Measurements from ENCODE around the gene KCNQ5.

KCNQ5 gene

GRCh38 chr6:72669324-72669723, 47.5 kb downstream of the KCNQ5 start:
- H3K9me3 ChIP-seq (ENCODE audit: control insufficient read depth, low read length): no peaks in the 10 kb centered on the region
- TF ChIP-seq CTCF (IDR thresholded peaks at IDR 0.05): no peak
- H2AFZ ChIP-seq: no peak overlapping the region
- H3K4me2 ChIP-seq (ENCODE audit: low read length): no peak overlapping the region
- no peak overlapping the region for H3K4me3 ChIP-seq (ENCODE audit: low read depth, low read length)
- H3K36me3 ChIP-seq (ENCODE audit: control insufficient read depth, insufficient read depth, low read length): no peaks in the 10 kb centered on the region
- H3K9ac ChIP-seq: no peak overlapping the region
- H3K79me2 ChIP-seq: no peaks in the 10 kb centered on the region
- H3K27ac ChIP-seq: no peak overlapping the region
- no peaks in the 10 kb centered on the region for H3K27me3 ChIP-seq (ENCODE audit: control insufficient read depth, insufficient read depth, low read length)
- no peaks in the 10 kb centered on the region for H3K4me1 ChIP-seq

- Histone ChIP-seq H3K27me3 (ENCODE audit: control insufficient read depth, insufficient read depth, low read length) (no peaks in the 10 kb centered on the region), H3K4me2 (ENCODE audit: low read length) (no peak overlapping the region), H3K9me3 (ENCODE audit: control insufficient read depth, low read length) (no peaks in the 10 kb centered on the region), H2AFZ (no peak overlapping the region), H3K4me3 (ENCODE audit: low read depth, low read length) (no peak overlapping the region), H3K36me3 (ENCODE audit: control insufficient read depth, insufficient read depth, low read length) (no peaks in the 10 kb centered on the region), H3K27ac (no peak overlapping the region), H3K79me2 (no peaks in the 10 kb centered on the region), H3K4me1 (no peaks in the 10 kb centered on the region), H3K9ac (no peak overlapping the region)
- no peak for TF ChIP-seq CTCF (IDR thresholded peaks at IDR 0.05)
Measured at GRCh38 chr6:72672906-72673305, 51.0 kb downstream of the KCNQ5 start.

GRCh38 chr6:72674842-72675241, 53.0 kb downstream of the KCNQ5 start:
- Histone ChIP-seq H3K36me3 (ENCODE audit: control insufficient read depth, insufficient read depth, low read length) (no peaks in the 10 kb centered on the region), H3K4me3 (ENCODE audit: low read depth, low read length) (no peak overlapping the region), H2AFZ (peak overlapping the region; percentile 0), H3K27me3 (ENCODE audit: control insufficient read depth, insufficient read depth, low read length) (no peaks in the 10 kb centered on the region), H3K4me1 (no peaks in the 10 kb centered on the region), H3K79me2 (no peaks in the 10 kb centered on the region), H3K9ac (no peak overlapping the region), H3K4me2 (ENCODE audit: low read length) (no peak overlapping the region), H3K9me3 (ENCODE audit: control insufficient read depth, low read length) (no peaks in the 10 kb centered on the region), H3K27ac (no peak overlapping the region)
- TF ChIP-seq CTCF (IDR thresholded peaks at IDR 0.05): no peak

GRCh38 chr6:72675396-72675795, 53.5 kb downstream of the KCNQ5 start:
- Histone ChIP-seq H2AFZ (no peak overlapping the region), H3K9ac (no peak overlapping the region), H3K4me1 (no peaks in the 10 kb centered on the region), H3K79me2 (no peaks in the 10 kb centered on the region), H3K4me3 (ENCODE audit: low read depth, low read length) (no peak overlapping the region), H3K36me3 (ENCODE audit: control insufficient read depth, insufficient read depth, low read length) (no peaks in the 10 kb centered on the region), H3K9me3 (ENCODE audit: control insufficient read depth, low read length) (no peaks in the 10 kb centered on the region), H3K4me2 (ENCODE audit: low read length) (no peak overlapping the region), H3K27me3 (ENCODE audit: control insufficient read depth, insufficient read depth, low read length) (no peaks in the 10 kb centered on the region), H3K27ac (no peak overlapping the region)
- TF ChIP-seq CTCF (IDR thresholded peaks at IDR 0.05): no peak

- no peaks in the 10 kb centered on the region for H3K27me3 ChIP-seq (ENCODE audit: control insufficient read depth, insufficient read depth, low read length)
- no peaks in the 10 kb centered on the region for H3K4me1 ChIP-seq
- H3K9me3 ChIP-seq (ENCODE audit: control insufficient read depth, low read length): no peaks in the 10 kb centered on the region
- H3K36me3 ChIP-seq (ENCODE audit: control insufficient read depth, insufficient read depth, low read length): no peaks in the 10 kb centered on the region
- H3K4me2 ChIP-seq (ENCODE audit: low read length): no peak overlapping the region
- no peak overlapping the region for H2AFZ ChIP-seq
- H3K4me3 ChIP-seq (ENCODE audit: low read depth, low read length): no peak overlapping the region
- H3K27ac ChIP-seq: no peak overlapping the region
- H3K79me2 ChIP-seq: no peaks in the 10 kb centered on the region
- no peak for TF ChIP-seq CTCF (IDR thresholded peaks at IDR 0.05)
- no peak overlapping the region for H3K9ac ChIP-seq
Measured at GRCh38 chr6:72676995-72677394, 55.1 kb downstream of the KCNQ5 start.

Measured in parathyroid adenoma (tissue), 2 donors.